ENCODE measurements around the gene NKD1. TPM values are rescaled to one million over a fixed set of nuclear protein-coding genes. Genes with fewer than 3 reads are reported as not detected.
A peak's percentile ranks its signal among the peaks of the same experiment; 100 is the strongest.
"Not testable (repeated sequence)": the region's sequence is repeated elsewhere in the genome, so short reads cannot be mapped to it uniquely, and the experiment has no call there.

The NKD1 gene, protein sequence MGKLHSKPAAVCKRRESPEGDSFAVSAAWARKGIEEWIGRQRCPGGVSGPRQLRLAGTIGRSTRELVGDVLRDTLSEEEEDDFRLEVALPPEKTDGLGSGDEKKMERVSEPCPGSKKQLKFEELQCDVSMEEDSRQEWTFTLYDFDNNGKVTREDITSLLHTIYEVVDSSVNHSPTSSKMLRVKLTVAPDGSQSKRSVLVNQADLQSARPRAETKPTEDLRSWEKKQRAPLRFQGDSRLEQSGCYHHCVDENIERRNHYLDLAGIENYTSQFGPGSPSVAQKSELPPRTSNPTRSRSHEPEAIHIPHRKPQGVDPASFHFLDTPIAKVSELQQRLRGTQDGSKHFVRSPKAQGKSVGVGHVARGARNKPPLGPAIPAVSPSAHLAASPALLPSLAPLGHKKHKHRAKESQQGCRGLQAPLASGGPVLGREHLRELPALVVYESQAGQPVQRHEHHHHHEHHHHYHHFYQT
- polyA plus RNA-seq (ENCODE audit: insufficient read length in 3 of 3), result 10 to 100 TPM in 2 of 3 donors, 1 to 10 TPM in 1; 10.0 to 13.5 (median 11.0) TPM
- long read RNA-seq, donor 1, full-length matches to known transcripts, result 1 of 1 reads
- long read RNA-seq, donor 1, partial matches to known transcripts, result 0 of 1 reads
- long read RNA-seq, donor 1, other reads (novel, unspliced or antisense), result 0 of 1 reads
- long read RNA-seq, donor 2, full-length matches to known transcripts, result 3 of 3 reads
- long read RNA-seq, donor 2, partial matches to known transcripts, result 0 of 3 reads
- long read RNA-seq, donor 2, other reads (novel, unspliced or antisense), result 0 of 3 reads
- long read RNA-seq, donor 3, full-length matches to known transcripts, result 4 of 10 reads
- long read RNA-seq, donor 3, partial matches to known transcripts, result 6 of 10 reads
- long read RNA-seq, donor 3, other reads (novel, unspliced or antisense), result 0 of 10 reads
- long read RNA-seq, donor 4, full-length matches to known transcripts, result 4 of 4 reads
- long read RNA-seq, donor 4, partial matches to known transcripts, result 0 of 4 reads
- long read RNA-seq, donor 4, other reads (novel, unspliced or antisense), result 0 of 4 reads
- long read RNA-seq, donor 5, full-length matches to known transcripts, result 1 of 1 reads
- long read RNA-seq, donor 5, partial matches to known transcripts, result 0 of 1 reads
- long read RNA-seq, donor 5, other reads (novel, unspliced or antisense), result 0 of 1 reads
- long read RNA-seq, donor 6, result 0 reads
- long read RNA-seq, donor 7, full-length matches to known transcripts, result 8 of 23 reads
- long read RNA-seq, donor 7, partial matches to known transcripts, result 15 of 23 reads
- long read RNA-seq, donor 7, other reads (novel, unspliced or antisense), result 0 of 23 reads
- long read RNA-seq, donor 8, full-length matches to known transcripts, result 1 of 1 reads
- long read RNA-seq, donor 8, partial matches to known transcripts, result 0 of 1 reads
- long read RNA-seq, donor 8, other reads (novel, unspliced or antisense), result 0 of 1 reads
- long read RNA-seq, donor 9, full-length matches to known transcripts, result 4 of 4 reads
- long read RNA-seq, donor 9, partial matches to known transcripts, result 0 of 4 reads
- long read RNA-seq, donor 9, other reads (novel, unspliced or antisense), result 0 of 4 reads
- long read RNA-seq, donor 10, full-length matches to known transcripts, result 2 of 2 reads
- long read RNA-seq, donor 10, partial matches to known transcripts, result 0 of 2 reads
- long read RNA-seq, donor 10, other reads (novel, unspliced or antisense), result 0 of 2 reads
- long read RNA-seq, donor 11, full-length matches to known transcripts, result 2 of 8 reads
- long read RNA-seq, donor 11, partial matches to known transcripts, result 6 of 8 reads
- long read RNA-seq, donor 11, other reads (novel, unspliced or antisense), result 0 of 8 reads
- long read RNA-seq, donor 12, full-length matches to known transcripts, result 3 of 3 reads
- long read RNA-seq, donor 12, partial matches to known transcripts, result 0 of 3 reads
- long read RNA-seq, donor 12, other reads (novel, unspliced or antisense), result 0 of 3 reads
- long read RNA-seq, donor 13, full-length matches to known transcripts, result 1 of 1 reads
- long read RNA-seq, donor 13, partial matches to known transcripts, result 0 of 1 reads
- long read RNA-seq, donor 13, other reads (novel, unspliced or antisense), result 0 of 1 reads
- long read RNA-seq, donor 14, result 0 reads
- long read RNA-seq, donor 15, result 0 reads
- long read RNA-seq, donor 16, full-length matches to known transcripts, result 2 of 2 reads
- long read RNA-seq, donor 16, partial matches to known transcripts, result 0 of 2 reads
- long read RNA-seq, donor 16, other reads (novel, unspliced or antisense), result 0 of 2 reads

DNA sequence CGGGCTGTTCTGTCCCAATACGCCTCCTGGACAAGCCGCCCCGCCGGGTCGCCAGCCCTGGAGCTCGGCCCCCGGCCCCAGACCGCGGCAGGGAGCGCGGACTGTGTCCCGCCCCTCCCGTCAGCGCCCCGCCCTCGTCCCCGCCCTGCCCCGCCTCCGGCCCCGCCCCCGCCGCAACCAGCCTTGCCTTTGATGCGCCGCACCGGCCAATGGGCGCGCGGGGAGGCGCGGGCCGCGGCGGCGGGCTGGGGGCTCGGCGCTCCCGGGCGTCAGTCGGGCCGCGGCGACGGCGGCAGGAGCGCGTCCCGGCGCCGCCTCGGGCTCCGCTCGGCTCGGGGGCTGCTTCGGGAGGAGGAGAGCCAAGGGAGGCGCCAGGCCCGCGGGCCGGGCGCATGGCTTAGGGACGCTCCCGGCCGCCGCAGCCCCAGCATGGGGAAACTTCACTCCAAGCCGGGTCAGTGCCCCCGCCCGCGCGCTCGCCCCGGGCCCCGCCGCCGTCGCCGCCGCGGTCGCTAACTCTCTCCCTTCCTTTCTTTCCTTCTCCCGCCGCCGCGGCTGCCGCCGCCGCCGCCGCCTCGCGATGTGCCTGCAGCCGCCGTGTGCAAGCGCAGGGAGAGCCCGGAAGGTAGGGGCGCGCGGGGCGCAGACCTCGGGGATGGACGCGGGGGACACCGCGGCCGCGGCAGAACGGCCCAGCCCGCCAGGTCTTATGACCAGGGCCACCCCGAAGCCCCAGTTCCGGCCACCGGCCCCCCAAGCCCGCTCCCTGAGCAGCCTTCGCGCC, at the start of gene NKD1:
NKD1 (plus strand) TSS at position 272 of the 784 bp plus-strand sequence; CDS start at position 430, 158 bp downstream.
- peak; percentile 74 for DNase-seq

GRCh38 chr16:50498431-50499155, 49.6 kb upstream of the NKD1 start:
- DNase-seq, result no peak

- DNase-seq, result no peak
Observed at GRCh38 chr16:50499254-50499653, 48.9 kb upstream of the NKD1 start.

- no peak for DNase-seq
Observed at GRCh38 chr16:50500171-50500874, 47.9 kb upstream of the NKD1 start.

DNA sequence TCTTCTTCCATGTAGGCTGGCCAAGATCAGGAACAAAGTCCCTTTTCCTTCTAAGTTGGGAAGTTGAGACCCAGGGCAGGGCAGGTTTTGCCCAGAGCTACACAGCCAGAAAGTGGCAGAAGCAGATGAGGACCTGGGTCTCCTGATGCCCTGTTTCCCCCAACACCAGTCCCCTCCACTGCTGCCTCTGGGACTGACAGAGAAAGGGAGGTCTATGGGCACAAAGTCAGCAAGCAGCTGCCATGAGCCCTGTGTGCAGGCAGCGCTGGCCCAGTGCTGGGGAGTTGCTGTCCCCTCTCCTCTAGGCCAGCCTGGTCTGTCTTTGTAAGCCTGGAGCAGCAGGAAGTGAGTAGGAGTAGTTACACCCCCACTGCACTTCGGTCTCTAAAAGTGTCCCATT, 46.9 kb upstream of the NKD1 start:
- no peak for DNase-seq

DNA sequence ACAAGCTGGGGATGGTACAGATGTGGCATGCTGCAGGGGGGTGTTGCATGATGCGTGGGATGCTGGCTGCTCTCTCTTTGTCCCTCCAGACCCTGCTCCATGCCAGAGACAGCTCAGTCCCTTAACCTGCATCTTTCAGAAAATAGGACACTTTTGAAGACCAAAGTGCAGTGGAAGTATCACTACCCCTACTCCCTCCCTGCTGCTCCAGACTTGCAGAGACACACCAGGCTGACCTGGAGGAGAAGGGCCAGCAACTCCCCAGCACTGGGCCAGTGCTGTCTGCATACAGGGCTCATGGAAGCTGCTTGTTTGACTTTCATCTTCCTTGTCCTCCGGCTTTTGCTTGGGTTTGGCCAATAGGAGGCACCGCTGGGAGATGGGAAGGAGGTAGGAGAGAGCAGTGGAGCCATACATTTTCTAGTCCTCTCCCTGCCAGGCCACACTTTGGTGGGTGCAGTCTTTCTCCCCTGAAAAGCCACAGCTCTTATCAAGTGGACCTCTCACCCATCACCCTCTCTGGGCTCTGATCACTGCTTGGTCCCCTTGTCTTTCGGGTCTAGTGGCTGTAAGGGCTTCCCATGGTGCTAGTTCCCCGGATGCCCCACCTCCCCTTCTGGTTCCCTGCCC, 46.1 kb upstream of the NKD1 start:
- DNase-seq, result no peak

GRCh38 chr16:50502616-50503011, 45.6 kb upstream of the NKD1 start:
- no peak for DNase-seq

DNA sequence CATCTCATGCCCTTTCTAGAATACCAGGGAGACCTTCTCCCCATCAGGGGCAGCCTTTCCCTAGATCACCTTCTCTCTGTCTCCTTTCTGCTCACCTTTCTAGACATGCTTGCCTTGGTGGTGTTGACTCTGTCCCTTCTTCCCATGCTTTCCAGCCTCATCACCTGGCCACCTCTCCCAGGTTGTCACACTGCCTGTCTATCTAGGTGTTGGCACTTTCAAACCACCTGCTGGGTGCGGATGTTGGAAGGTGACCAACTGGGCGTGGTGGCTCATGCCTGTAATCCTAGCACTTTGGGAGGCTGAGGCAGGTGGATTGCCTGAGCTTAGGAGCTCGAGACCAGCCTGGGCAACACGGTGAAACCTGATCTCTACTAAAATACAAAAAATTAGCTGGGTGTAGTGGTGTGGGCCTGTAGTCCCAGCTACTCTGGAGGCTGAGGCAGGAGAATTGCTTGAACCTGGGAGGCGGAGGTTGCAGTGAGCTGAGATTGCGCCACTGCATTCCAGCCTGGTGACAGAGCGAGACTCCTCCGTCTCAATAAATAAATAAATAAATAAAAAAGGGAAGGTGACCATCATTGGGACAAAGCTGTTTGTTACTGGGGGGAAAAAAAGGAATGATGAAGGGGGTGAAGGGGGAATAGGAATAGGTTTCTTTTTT, 44.2 kb upstream of the NKD1 start:
- DNase-seq, result not testable (repeated sequence)

DNA sequence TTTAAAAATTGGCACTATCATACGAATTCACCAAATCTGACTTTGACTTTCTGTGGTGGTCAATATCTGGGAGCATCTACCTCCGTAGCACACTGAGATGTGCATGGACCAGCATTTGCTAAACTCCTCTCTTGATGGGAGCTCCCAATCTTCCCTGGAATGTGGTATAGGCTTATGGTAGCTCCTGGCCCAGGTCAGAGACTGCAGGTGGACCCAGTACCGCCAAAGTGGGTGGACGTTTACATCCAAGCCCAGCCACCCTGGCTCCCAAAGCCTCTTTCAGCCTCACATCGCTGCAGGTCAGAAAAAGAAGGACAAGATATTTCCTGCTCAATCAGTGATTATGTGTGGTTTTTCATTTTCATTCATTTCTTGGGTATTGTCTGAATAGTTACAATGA, 43.1 kb upstream of the NKD1 start:
- no peak for DNase-seq

DNA sequence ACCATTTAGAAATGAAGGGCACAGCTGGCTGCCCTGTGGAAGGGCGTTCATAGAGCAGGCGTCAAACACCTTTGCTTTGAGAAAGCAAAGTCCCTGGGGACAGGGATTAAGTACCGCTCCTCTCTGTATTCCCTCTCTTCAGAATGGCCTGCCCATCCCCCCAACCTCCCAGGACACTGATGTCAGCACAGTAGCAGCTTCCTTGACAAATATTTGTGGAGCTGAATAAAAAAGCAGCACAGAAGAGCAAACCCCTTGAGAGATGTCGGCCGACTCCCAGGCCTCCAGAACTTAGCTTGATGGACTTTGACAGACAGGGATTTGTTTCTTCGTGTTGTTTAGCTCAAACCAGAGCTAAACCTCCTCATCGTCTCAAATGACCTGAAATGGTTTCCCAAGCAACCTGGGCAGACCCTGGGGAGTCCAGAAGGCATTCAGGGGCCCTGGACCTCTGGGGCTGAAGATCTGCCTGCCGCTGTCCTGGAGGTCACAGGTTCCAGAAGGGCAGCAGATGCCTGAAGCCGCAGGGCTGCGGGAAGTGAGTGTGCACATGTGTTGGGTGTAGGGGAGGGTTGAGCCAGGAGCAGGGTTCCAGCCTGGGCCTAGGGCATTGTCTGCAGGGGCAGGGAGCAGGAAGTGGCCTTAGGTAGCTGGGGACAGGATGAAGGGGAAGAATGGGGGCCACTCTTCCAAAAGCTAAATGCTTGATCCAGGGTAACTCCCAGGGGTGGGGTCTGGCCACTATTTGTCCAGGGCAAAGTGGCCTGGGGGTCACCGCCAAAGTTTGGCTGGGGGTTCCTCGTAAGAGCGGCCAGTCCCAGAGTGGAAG, 42.3 kb upstream of the NKD1 start:
- peak; percentile 8 for DNase-seq

GRCh38 chr16:50506543-50506937, 41.7 kb upstream of the NKD1 start:
- DNase-seq, result no peak

- no peak for DNase-seq
Observed at GRCh38 chr16:50507397-50507796, 40.8 kb upstream of the NKD1 start.

- no peak for DNase-seq
Observed at GRCh38 chr16:50509521-50510341, 38.5 kb upstream of the NKD1 start.

GRCh38 chr16:50515218-50515617, 33.0 kb upstream of the NKD1 start:
- no peak for DNase-seq

DNA sequence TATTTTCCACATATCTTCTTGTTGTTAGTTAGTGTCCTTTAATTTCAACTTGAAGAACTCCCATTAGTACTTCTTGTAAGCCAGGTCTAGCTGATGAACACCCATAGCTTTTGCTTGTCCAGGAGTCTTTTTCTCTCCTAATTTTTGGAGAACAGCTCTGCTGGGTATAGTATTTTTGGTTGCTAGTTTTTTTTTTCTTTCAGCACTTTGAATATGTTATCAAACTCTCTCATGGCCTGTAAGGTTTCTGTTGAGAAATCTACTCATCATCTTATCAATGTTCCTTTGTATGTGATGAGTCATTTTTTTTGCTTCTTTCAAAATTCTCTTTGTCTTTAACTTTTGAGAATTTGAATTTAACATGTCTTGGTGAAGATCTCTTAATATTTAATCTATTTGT, 31.8 kb upstream of the NKD1 start:
- no peak for DNase-seq
